Measurements from ENCODE around the gene FARS2.

FARS2 gene

DNA sequence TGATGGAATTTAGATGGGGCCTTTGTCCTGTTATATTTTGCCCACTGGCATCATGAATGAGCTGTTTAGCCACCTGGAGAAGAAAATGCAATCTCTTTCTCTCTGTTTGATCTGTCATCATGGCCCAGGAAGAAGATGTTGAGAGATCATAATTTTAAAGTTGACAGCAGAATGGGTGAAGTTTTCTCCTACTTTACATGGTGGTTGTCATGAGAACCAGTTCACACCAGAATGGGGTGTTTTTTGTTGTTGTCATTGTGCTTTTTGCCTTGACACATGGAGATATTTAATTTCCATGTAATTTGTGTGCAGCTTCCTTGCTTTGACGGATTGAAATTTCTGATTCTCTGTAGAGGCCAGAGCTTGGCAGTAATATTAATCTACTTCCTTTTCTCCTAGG, 122.5 kb downstream of the FARS2 start:
- DNase-seq: no peak
- Histone ChIP-seq H3K36me3 (ENCODE audit: control insufficient read depth in 4 of 4, insufficient read depth in 4 of 4, low read length in 3 of 4) (no peaks in the 10 kb centered on the region), H3K9me3 (ENCODE audit: control extremely low read depth in 1 of 5, control insufficient read depth in 4 of 5, insufficient read depth in 2 of 5, low read depth in 1 of 5, low read length in 4 of 5) (peaks cover 0 to 3% (median 0%) of the 10 kb centered on the region in 5 experiments), H3K27ac (ENCODE audit: insufficient read depth in 1 of 2, low read depth in 1 of 2, low read length in 2 of 2, poor library complexity in 1 of 2, severe bottlenecking in 2 of 2) (no peak overlapping the region), H3K4me1 (ENCODE audit: control extremely low read depth in 1 of 4, control insufficient read depth in 4 of 4, insufficient read depth in 4 of 4, low read length in 3 of 4) (no peaks in the 10 kb centered on the region), H3K4me3 (ENCODE audit: control insufficient read depth in 1 of 7, extremely low read depth in 1 of 7, insufficient read depth in 4 of 7, low read depth in 2 of 7, low read length in 6 of 7) (no peak overlapping the region), H3K27me3 (replicated peaks in 2 of 5; ENCODE audit: control insufficient read depth in 4 of 5, insufficient read depth in 5 of 5, low read length in 4 of 5) (no peaks in the 10 kb centered on the region)
- CTCF ChIA-PET: interaction anchor here (1.1 kb wide), 1 partner anchor 8 kb away, joined by 3 read pairs; no protein-coding TSS in a partner anchor
- POLR2A ChIA-PET: no interaction called here
- WGBS (ENCODE audit: insufficient coverage): 100% methylated on average over 1 of the region's 1 CpG

DNA sequence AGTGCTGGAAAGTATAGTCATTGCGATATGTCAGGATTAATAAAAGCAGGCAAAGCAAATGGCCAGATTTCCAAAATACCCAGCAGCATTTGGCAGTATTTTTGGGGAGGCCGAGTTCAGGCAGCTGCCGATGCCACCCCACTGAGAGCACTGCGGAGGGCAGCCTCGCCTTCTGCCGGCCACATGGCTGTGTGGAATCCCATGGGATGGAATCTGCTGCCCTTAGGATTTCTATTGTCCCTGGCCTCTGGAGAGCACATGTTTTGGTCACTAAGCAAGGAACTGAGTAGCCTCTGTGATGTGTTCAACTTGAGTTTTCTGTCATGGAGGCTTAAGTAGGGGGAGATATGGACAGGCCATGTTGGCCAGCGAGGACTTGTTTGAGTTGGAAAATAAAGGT, 123.0 kb downstream of the FARS2 start:
- Histone ChIP-seq H3K36me3 (ENCODE audit: control insufficient read depth in 4 of 4, insufficient read depth in 4 of 4, low read length in 3 of 4) (no peaks in the 10 kb centered on the region), H3K9me3 (ENCODE audit: control extremely low read depth in 1 of 5, control insufficient read depth in 4 of 5, insufficient read depth in 2 of 5, low read depth in 1 of 5, low read length in 4 of 5) (peaks cover 0 to 3% (median 0%) of the 10 kb centered on the region in 5 experiments), H3K27ac (ENCODE audit: insufficient read depth in 1 of 2, low read depth in 1 of 2, low read length in 2 of 2, poor library complexity in 1 of 2, severe bottlenecking in 2 of 2) (no peak overlapping the region), H3K27me3 (replicated peaks in 2 of 5; ENCODE audit: control insufficient read depth in 4 of 5, insufficient read depth in 5 of 5, low read length in 4 of 5) (no peaks in the 10 kb centered on the region), H3K4me1 (ENCODE audit: control extremely low read depth in 1 of 4, control insufficient read depth in 4 of 4, insufficient read depth in 4 of 4, low read length in 3 of 4) (no peaks in the 10 kb centered on the region), H3K4me3 (ENCODE audit: control insufficient read depth in 1 of 7, extremely low read depth in 1 of 7, insufficient read depth in 4 of 7, low read depth in 2 of 7, low read length in 6 of 7) (no peak overlapping the region)
- 92% methylated on average over 7 of the region's 7 CpGs for WGBS (ENCODE audit: insufficient coverage)
- POLR2A ChIA-PET: no interaction called here
- CTCF ChIA-PET: interaction anchor here (1.1 kb wide), 1 partner anchor 8 kb away, joined by 3 read pairs; no protein-coding TSS in a partner anchor
- DNase-seq: no peak

DNA sequence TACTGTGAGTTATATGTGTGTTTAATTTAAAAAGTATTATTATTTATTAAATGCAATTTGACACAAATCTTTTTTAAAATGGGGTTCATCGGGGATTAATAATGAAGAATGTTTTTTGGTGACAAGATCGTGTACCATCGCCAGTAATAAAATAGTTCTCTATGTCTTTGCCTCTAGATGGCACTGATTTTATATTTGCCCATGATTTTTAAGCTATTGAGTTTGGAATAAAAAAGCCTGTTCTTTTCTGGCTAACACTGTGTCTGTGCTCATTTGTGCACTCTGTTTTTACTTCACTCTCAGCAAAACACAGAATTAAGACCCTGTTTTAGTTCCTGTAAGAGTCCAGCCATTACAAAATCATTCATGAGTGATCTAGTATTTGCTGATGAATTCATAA, 127.0 kb downstream of the FARS2 start:
- H3K27ac ChIP-seq (ENCODE audit: insufficient read depth in 1 of 2, low read depth in 1 of 2, low read length in 2 of 2, poor library complexity in 1 of 2, severe bottlenecking in 2 of 2): no peak overlapping the region
- POLR2A ChIA-PET: interaction anchor here (0.7 kb wide), 1 partner anchor 134 kb away, joined by 3 read pairs; no protein-coding TSS in a partner anchor
- H3K27me3 ChIP-seq (replicated peaks in 2 of 5; ENCODE audit: control insufficient read depth in 4 of 5, insufficient read depth in 5 of 5, low read length in 4 of 5): no peaks in the 10 kb centered on the region
- H3K36me3 ChIP-seq (ENCODE audit: control insufficient read depth in 4 of 4, insufficient read depth in 4 of 4, low read length in 3 of 4): no peaks in the 10 kb centered on the region
- no peak overlapping the region for H3K4me3 ChIP-seq (ENCODE audit: control insufficient read depth in 1 of 7, extremely low read depth in 1 of 7, insufficient read depth in 4 of 7, low read depth in 2 of 7, low read length in 6 of 7)
- CTCF ChIA-PET: interaction anchor here (1.3 to 1.6 kb wide), 2 partner anchors 9 to 18 kb away, joined by 3 to 6 read pairs; no protein-coding TSS in a partner anchor
- DNase-seq: no peak
- H3K9me3 ChIP-seq (ENCODE audit: control extremely low read depth in 1 of 5, control insufficient read depth in 4 of 5, insufficient read depth in 2 of 5, low read depth in 1 of 5, low read length in 4 of 5): no peaks in the 10 kb centered on the region
- 92% methylated on average over 3 of the region's 3 CpGs for WGBS (ENCODE audit: insufficient coverage)
- no peaks in the 10 kb centered on the region for H3K4me1 ChIP-seq (ENCODE audit: control extremely low read depth in 1 of 4, control insufficient read depth in 4 of 4, insufficient read depth in 4 of 4, low read length in 3 of 4)

DNA sequence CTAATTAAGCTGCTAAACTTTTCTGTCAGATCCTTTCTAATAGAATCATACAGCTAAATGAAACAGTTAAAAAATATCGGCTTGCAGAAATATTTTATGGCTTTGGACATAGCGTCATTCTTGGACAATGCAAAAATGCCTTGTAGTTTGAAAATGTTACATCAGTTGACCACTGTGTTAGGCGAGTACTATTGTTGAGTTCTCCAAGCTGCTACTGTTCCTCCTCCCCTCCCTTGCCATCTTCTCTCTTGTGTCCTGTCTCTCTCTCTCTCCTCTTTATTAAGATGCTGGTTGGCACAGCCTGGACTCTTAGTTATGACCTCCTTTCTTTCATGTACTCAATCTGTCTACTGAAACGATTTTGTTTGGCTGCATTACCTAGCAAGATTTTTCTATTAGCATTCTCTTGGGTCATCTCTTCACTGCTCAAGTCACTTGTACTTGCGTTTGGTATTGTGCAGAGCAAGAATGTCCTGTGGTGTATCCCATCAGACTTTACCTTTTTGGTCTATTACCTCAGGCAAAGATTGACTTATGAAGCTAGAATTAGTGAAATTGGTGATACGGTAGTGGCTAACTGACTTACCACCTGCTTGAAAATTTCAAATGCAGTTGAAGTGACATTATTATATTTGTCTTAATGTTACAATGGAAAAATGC, 127.9 kb downstream of the FARS2 start:
- CTCF ChIA-PET: interaction anchor here (1.3 to 1.6 kb wide), 2 partner anchors 10 to 17 kb away, joined by 3 to 6 read pairs; no protein-coding TSS in a partner anchor
- H3K4me1 ChIP-seq (ENCODE audit: control extremely low read depth in 1 of 4, control insufficient read depth in 4 of 4, insufficient read depth in 4 of 4, low read length in 3 of 4): no peaks in the 10 kb centered on the region
- 100% methylated on average over 4 of the region's 6 CpGs for WGBS (ENCODE audit: insufficient coverage)
- H3K36me3 ChIP-seq (ENCODE audit: control insufficient read depth in 4 of 4, insufficient read depth in 4 of 4, low read length in 3 of 4): no peaks in the 10 kb centered on the region
- no peaks in the 10 kb centered on the region for H3K9me3 ChIP-seq (ENCODE audit: control extremely low read depth in 1 of 5, control insufficient read depth in 4 of 5, insufficient read depth in 2 of 5, low read depth in 1 of 5, low read length in 4 of 5)
- H3K27ac ChIP-seq (ENCODE audit: insufficient read depth in 1 of 2, low read depth in 1 of 2, low read length in 2 of 2, poor library complexity in 1 of 2, severe bottlenecking in 2 of 2): no peak overlapping the region
- H3K4me3 ChIP-seq (ENCODE audit: control insufficient read depth in 1 of 7, extremely low read depth in 1 of 7, insufficient read depth in 4 of 7, low read depth in 2 of 7, low read length in 6 of 7): no peak overlapping the region
- no peak for DNase-seq
- POLR2A ChIA-PET: interaction anchor here (0.7 kb wide), 1 partner anchor 133 kb away, joined by 3 read pairs; no protein-coding TSS in a partner anchor
- no peaks in the 10 kb centered on the region for H3K27me3 ChIP-seq (replicated peaks in 2 of 5; ENCODE audit: control insufficient read depth in 4 of 5, insufficient read depth in 5 of 5, low read length in 4 of 5)

DNA sequence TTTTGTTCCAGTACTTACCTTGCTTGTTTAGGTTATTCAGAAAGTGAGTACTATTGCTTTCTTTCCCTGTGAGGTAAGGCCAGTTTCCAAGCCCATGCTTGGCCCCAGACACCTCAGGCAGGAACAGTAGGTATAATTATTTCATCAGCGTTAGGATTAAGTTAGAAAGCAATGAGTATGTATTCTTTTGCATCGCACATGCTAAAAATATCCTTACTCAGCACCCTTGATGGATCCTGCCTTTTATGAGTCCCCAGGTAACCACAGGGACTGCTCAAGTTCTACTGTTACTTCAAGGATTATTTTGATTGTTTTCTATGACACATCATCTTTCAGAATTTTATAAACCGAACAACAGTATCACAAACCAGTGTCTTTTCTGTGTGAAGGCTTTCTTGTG, 128.9 kb downstream of the FARS2 start:
- POLR2A ChIA-PET: no interaction called here
- CTCF ChIA-PET: interaction anchor here (1.0 kb wide), 1 partner anchor 176 kb away, joined by 3 read pairs; no protein-coding TSS in a partner anchor
- no peaks in the 10 kb centered on the region for H3K27me3 ChIP-seq (replicated peaks in 2 of 5; ENCODE audit: control insufficient read depth in 4 of 5, insufficient read depth in 5 of 5, low read length in 4 of 5)
- no peaks in the 10 kb centered on the region for H3K4me1 ChIP-seq (ENCODE audit: control extremely low read depth in 1 of 4, control insufficient read depth in 4 of 4, insufficient read depth in 4 of 4, low read length in 3 of 4)
- H3K36me3 ChIP-seq (ENCODE audit: control insufficient read depth in 4 of 4, insufficient read depth in 4 of 4, low read length in 3 of 4): no peaks in the 10 kb centered on the region
- no peak overlapping the region for H3K27ac ChIP-seq (ENCODE audit: insufficient read depth in 1 of 2, low read depth in 1 of 2, low read length in 2 of 2, poor library complexity in 1 of 2, severe bottlenecking in 2 of 2)
- no peak for DNase-seq
- WGBS (ENCODE audit: insufficient coverage): no CpG with 5 or more reads among the region's 3 CpGs
- no peaks in the 10 kb centered on the region for H3K9me3 ChIP-seq (ENCODE audit: control extremely low read depth in 1 of 5, control insufficient read depth in 4 of 5, insufficient read depth in 2 of 5, low read depth in 1 of 5, low read length in 4 of 5)
- no peak overlapping the region for H3K4me3 ChIP-seq (ENCODE audit: control insufficient read depth in 1 of 7, extremely low read depth in 1 of 7, insufficient read depth in 4 of 7, low read depth in 2 of 7, low read length in 6 of 7)

DNA sequence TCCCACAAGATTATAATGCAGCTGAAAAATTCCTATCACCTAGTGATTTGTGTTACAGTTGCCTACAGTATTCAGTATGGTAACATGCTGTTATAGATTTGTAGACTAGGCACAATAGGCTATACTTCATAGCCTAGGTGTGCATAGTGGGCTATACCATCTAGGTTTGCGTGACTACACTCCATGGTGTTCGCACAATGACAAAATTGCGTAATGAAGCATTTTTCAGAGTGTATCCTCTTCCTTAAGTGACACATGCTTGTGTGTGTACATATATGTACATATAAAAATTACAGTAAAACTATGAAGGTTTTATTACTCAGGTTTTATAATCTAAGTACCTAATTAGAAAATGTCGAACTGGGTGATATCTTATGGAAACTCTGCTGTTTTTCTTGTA, 133.0 kb downstream of the FARS2 start:
- DNase-seq: no peak
- CTCF ChIA-PET: interaction anchor here (0.9 to 2.2 kb wide), 3 partner anchors 9 to 182 kb away, joined by 3 to 7 read pairs (median 3); no protein-coding TSS in a partner anchor
- Histone ChIP-seq H3K9me3 (ENCODE audit: control extremely low read depth in 1 of 5, control insufficient read depth in 4 of 5, insufficient read depth in 2 of 5, low read depth in 1 of 5, low read length in 4 of 5) (no peaks in the 10 kb centered on the region), H3K27me3 (replicated peaks in 2 of 5; ENCODE audit: control insufficient read depth in 4 of 5, insufficient read depth in 5 of 5, low read length in 4 of 5) (no peaks in the 10 kb centered on the region), H3K4me3 (ENCODE audit: control insufficient read depth in 1 of 7, extremely low read depth in 1 of 7, insufficient read depth in 4 of 7, low read depth in 2 of 7, low read length in 6 of 7) (no peak overlapping the region), H3K4me1 (ENCODE audit: control extremely low read depth in 1 of 4, control insufficient read depth in 4 of 4, insufficient read depth in 4 of 4, low read length in 3 of 4) (no peaks in the 10 kb centered on the region), H3K27ac (ENCODE audit: insufficient read depth in 1 of 2, low read depth in 1 of 2, low read length in 2 of 2, poor library complexity in 1 of 2, severe bottlenecking in 2 of 2) (no peak overlapping the region), H3K36me3 (ENCODE audit: control insufficient read depth in 4 of 4, insufficient read depth in 4 of 4, low read length in 3 of 4) (no peaks in the 10 kb centered on the region)
- WGBS (ENCODE audit: insufficient coverage): 100% methylated on average over 1 of the region's 4 CpGs
- POLR2A ChIA-PET: no interaction called here

DNA sequence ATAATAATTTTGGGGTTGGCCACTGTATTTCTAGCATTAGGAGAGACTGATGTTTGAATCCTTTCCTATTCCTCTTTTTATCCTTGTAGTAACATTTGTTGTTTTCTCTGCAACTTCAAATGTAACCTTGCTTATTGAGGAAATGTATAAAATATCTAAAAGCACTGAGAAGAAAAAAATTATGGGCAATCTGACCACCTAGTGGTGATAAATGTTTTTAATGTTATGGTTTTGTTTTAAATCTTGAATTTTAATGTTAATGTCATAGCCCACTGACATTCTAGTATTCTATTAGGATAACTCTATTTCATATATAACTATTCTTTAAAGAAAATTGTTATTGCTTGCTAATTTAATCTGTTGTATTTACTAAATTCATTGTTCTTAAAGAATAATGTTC, 134.4 kb downstream of the FARS2 start:
- Histone ChIP-seq H3K36me3 (ENCODE audit: control insufficient read depth in 4 of 4, insufficient read depth in 4 of 4, low read length in 3 of 4) (no peaks in the 10 kb centered on the region), H3K27ac (ENCODE audit: insufficient read depth in 1 of 2, low read depth in 1 of 2, low read length in 2 of 2, poor library complexity in 1 of 2, severe bottlenecking in 2 of 2) (no peak overlapping the region), H3K4me1 (ENCODE audit: control extremely low read depth in 1 of 4, control insufficient read depth in 4 of 4, insufficient read depth in 4 of 4, low read length in 3 of 4) (peaks cover 0 to 4% (median 0%) of the 10 kb centered on the region in 4 experiments), H3K9me3 (ENCODE audit: control extremely low read depth in 1 of 5, control insufficient read depth in 4 of 5, insufficient read depth in 2 of 5, low read depth in 1 of 5, low read length in 4 of 5) (no peaks in the 10 kb centered on the region), H3K4me3 (ENCODE audit: control insufficient read depth in 1 of 7, extremely low read depth in 1 of 7, insufficient read depth in 4 of 7, low read depth in 2 of 7, low read length in 6 of 7) (no peak overlapping the region), H3K27me3 (replicated peaks in 2 of 5; ENCODE audit: control insufficient read depth in 4 of 5, insufficient read depth in 5 of 5, low read length in 4 of 5) (no peaks in the 10 kb centered on the region)
- CTCF ChIA-PET: interaction anchor here (2.4 kb wide), 1 partner anchor 252 kb away, joined by 7 read pairs; no protein-coding TSS in a partner anchor
- no peak for DNase-seq
- POLR2A ChIA-PET: no interaction called here
